H1 (cell line): ENCODE data around the gene SEMA3A. TPM values are rescaled to one million over a fixed set of nuclear protein-coding genes. Genes with fewer than 3 reads are reported as not detected.

Experiments used
- CTCF ChIA-PET: fragments of 300-600 bp; sonication (Branson Sonifier 250); formaldehyde crosslinking; loops from one replicate; lab custom pipeline; 2021; ENCODE audit not compliant: partially characterized antibody; lab: Charles Lee
- POLR2A ChIA-PET: fragments of 300-600 bp; sonication (Branson Sonifier 250); formaldehyde crosslinking; loops from one replicate; lab custom pipeline; 2021; ENCODE audit warnings: inconsistent platforms; ENCODE audit not compliant: partially characterized antibody; lab: Charles Lee
- DNase-seq, 2 experiments: peaks; one replicate each; pipeline versions ENCODE4 v3.0.0 to v3.0.0-alpha.2; 2010 to 2022; ENCODE audit warnings: low spot score in 2 of 2, low read depth in 1 of 2, mixed read lengths in 1 of 2
- FAIRE-seq: peaks from 2 replicates; lab custom pipeline; 2011; peaks lifted over from hg19 to GRCh38; lab: Jason Lieb, UNC
- H2AFZ ChIP-seq: 2 replicates; pipeline ENCODE4 v1.8.1; 2012; ENCODE audit warnings: low read length, inconsistent platforms
- H2AK5ac ChIP-seq: 2 replicates; pipeline ENCODE4 v1.6.1; 2013; ENCODE audit warnings: low read depth, low read length
- H2BK120ac ChIP-seq: replicated peaks from 2 replicates; pipeline ENCODE3; 2013; ENCODE audit warnings: low read depth, low read length, inconsistent platforms
- H2BK12ac ChIP-seq: 2 replicates; pipeline ENCODE4 v1.6.1; 2013; ENCODE audit warnings: low read depth, low read length
- H2BK15ac ChIP-seq: 2 replicates; pipeline ENCODE4 v1.6.1; 2013; ENCODE audit warnings: low read length
- H2BK20ac ChIP-seq: 2 replicates; pipeline ENCODE4 v1.6.1; 2013; ENCODE audit warnings: low read length
- H2BK5ac ChIP-seq: 2 replicates; pipeline ENCODE4 v1.6.1; 2013; ENCODE audit warnings: low read depth, low read length
- H3K14ac ChIP-seq: 2 replicates; pipeline ENCODE4 v1.6.1; 2013; ENCODE audit warnings: inconsistent platforms; ENCODE audit not compliant: insufficient read length
- H3K18ac ChIP-seq: 2 replicates; pipeline ENCODE4 v1.6.1; 2013; ENCODE audit warnings: low read length; ENCODE audit errors: extremely low read depth
- H3K23ac ChIP-seq: 2 replicates; pipeline ENCODE4 v1.6.1; 2013; ENCODE audit warnings: inconsistent platforms; ENCODE audit not compliant: insufficient read length
- H3K23me2 ChIP-seq: 2 replicates; pipeline ENCODE4 v1.6.1; 2013; ENCODE audit warnings: low read depth, low read length
- H3K27ac ChIP-seq: 2 replicates; pipeline ENCODE4 v1.6.1; 2011; ENCODE audit warnings: low read depth, low read length, inconsistent platforms
- H3K27me3 ChIP-seq, 4 experiments: replicated peaks in 1 of 4; 1 replicate in 1 of 4; 2 replicates in 3 of 4; pipeline versions ENCODE4 v1.6.1 to v1.8.1; 2011 to 2013; ENCODE audit warnings: low read length in 3 of 4, mild to moderate bottlenecking in 3 of 4, inconsistent platforms in 2 of 4, mixed read lengths in 2 of 4, moderate library complexity in 1 of 4; ENCODE audit not compliant: control insufficient read depth in 3 of 4, insufficient read depth in 3 of 4; ENCODE audit errors: extremely low read depth in 1 of 4
- H3K36me3 ChIP-seq, 4 experiments: 2 replicates each; pipeline versions ENCODE4 v1.6.1 to v1.8.1; 2011 to 2013; ENCODE audit warnings: mild to moderate bottlenecking in 4 of 4, low read length in 3 of 4, moderate library complexity in 2 of 4, control low read depth in 1 of 4, inconsistent platforms in 1 of 4; ENCODE audit not compliant: insufficient read depth in 4 of 4, control insufficient read depth in 2 of 4
- H3K4ac ChIP-seq: replicated peaks from 2 replicates; pipeline ENCODE3; 2013; ENCODE audit warnings: low read length, low read depth, mixed read lengths, inconsistent platforms; ENCODE audit not compliant: insufficient read length
- H3K4me1 ChIP-seq, 4 experiments: replicated peaks in 1 of 4; 1 replicate in 1 of 4; 2 replicates in 3 of 4; pipeline versions ENCODE4 v1.6.1 to v1.8.1; 2011 to 2013; ENCODE audit warnings: low read length in 3 of 4, inconsistent platforms in 2 of 4, mixed read lengths in 1 of 4; ENCODE audit not compliant: insufficient read depth in 4 of 4, control insufficient read depth in 3 of 4
- H3K4me2 ChIP-seq, 2 experiments: 2 replicates each; pipeline versions ENCODE4 v1.6.1 to v1.8.1; 2011 to 2013; ENCODE audit warnings: low read depth in 2 of 2, low read length in 2 of 2, control low read depth in 1 of 2, inconsistent platforms in 1 of 2, mild to moderate bottlenecking in 1 of 2; ENCODE audit not compliant: insufficient read depth in 1 of 2
- H3K4me3 ChIP-seq, 4 experiments: fragments of 200-600, 300-600 bp in 1 of 4; sonication (generic), shearing (Covaris generic), sonication (Bioruptor Twin) in 1 of 4; 2 replicates each; pipeline versions ENCODE4 v1.5.1 to v1.8.1; 2011 to 2016; ENCODE audit warnings: low read length in 4 of 4, low read depth in 3 of 4, control low read depth in 2 of 4, inconsistent platforms in 2 of 4, mild to moderate bottlenecking in 2 of 4, mixed read lengths in 1 of 4, moderate library complexity in 1 of 4; ENCODE audit not compliant: insufficient read depth in 2 of 4; ENCODE audit errors: extremely low read depth in 1 of 4
- H3K56ac ChIP-seq: replicated peaks from 2 replicates; pipeline ENCODE3; 2013; ENCODE audit warnings: low read depth, mild to moderate bottlenecking, mixed read lengths, low read length, inconsistent platforms; ENCODE audit not compliant: insufficient read length
- H3K79me1 ChIP-seq: 2 replicates; pipeline ENCODE4 v1.6.1; 2013; ENCODE audit warnings: low read depth, low read length, control low read depth
- H3K79me2 ChIP-seq, 2 experiments: 2 replicates each; pipeline versions ENCODE4 v1.6.1 to v1.8.1; 2012 to 2013; ENCODE audit warnings: low read length in 2 of 2, mild to moderate bottlenecking in 2 of 2, inconsistent platforms in 1 of 2; ENCODE audit not compliant: insufficient read depth in 2 of 2, control insufficient read depth in 1 of 2
- H3K9ac ChIP-seq, 4 experiments: replicated peaks in 1 of 4; 1 replicate in 1 of 4; 2 replicates in 3 of 4; pipeline versions ENCODE4 v1.6.1 to v1.8.1; 2011 to 2013; ENCODE audit warnings: low read depth in 3 of 4, low read length in 3 of 4, control low read depth in 2 of 4, mild to moderate bottlenecking in 2 of 4, moderate library complexity in 2 of 4, inconsistent platforms in 1 of 4; ENCODE audit errors: extremely low read depth in 1 of 4
- H3K9me3 ChIP-seq, 2 experiments: 2 replicates each; pipeline versions ENCODE4 v1.6.1 to v1.8.1; 2012 to 2013; ENCODE audit warnings: mild to moderate bottlenecking in 2 of 2, moderate library complexity in 2 of 2, control low read depth in 1 of 2, inconsistent platforms in 1 of 2, low read depth in 1 of 2, low read length in 1 of 2, mixed read lengths in 1 of 2; ENCODE audit not compliant: insufficient read depth in 2 of 2
- H4K20me1 ChIP-seq, 2 experiments: replicated peaks in 1 of 2; 2 replicates each; pipeline versions ENCODE3 to v1.8.1; 2011 to 2013; ENCODE audit warnings: inconsistent platforms in 2 of 2, low read length in 2 of 2, mild to moderate bottlenecking in 1 of 2; ENCODE audit not compliant: insufficient read depth in 2 of 2, control insufficient read depth in 1 of 2
- H4K5ac ChIP-seq: 2 replicates; pipeline ENCODE4 v1.6.1; 2013; ENCODE audit warnings: low read length, low read depth, mixed read lengths, inconsistent platforms; ENCODE audit not compliant: insufficient read length
- H4K8ac ChIP-seq: 2 replicates; pipeline ENCODE4 v1.8.0; 2013; ENCODE audit warnings: mild to moderate bottlenecking, moderate library complexity, low read length, inconsistent platforms; ENCODE audit not compliant: insufficient read depth; ENCODE audit errors: extremely low read depth
- H4K91ac ChIP-seq: replicated peaks from 2 replicates; pipeline ENCODE3; 2013; ENCODE audit warnings: low read length, mixed read lengths, inconsistent platforms; ENCODE audit not compliant: insufficient read length
- BCL11A ChIP-seq, 2 experiments: IDR thresholded peaks; one replicate each; pipeline ENCODE4 v1.6.1; 2011; ENCODE audit warnings: low read depth in 2 of 2, low read length in 2 of 2, mild to moderate bottlenecking in 2 of 2
- CEBPB ChIP-seq: IDR thresholded peaks from 2 replicates; pipeline ENCODE4 v1.6.1; 2012; ENCODE audit warnings: low read depth, low read length
- CHD2 ChIP-seq: IDR thresholded peaks from 2 replicates; pipeline ENCODE4 v1.6.1; 2012; ENCODE audit warnings: low read length, improper control_type of control experiment
- MAFK ChIP-seq: IDR thresholded peaks from 2 replicates; pipeline ENCODE4 v1.6.1; 2012; ENCODE audit warnings: low read depth, mild to moderate bottlenecking, improper control_type of control experiment, low read length
- RFX5 ChIP-seq: IDR thresholded peaks from 2 replicates; pipeline ENCODE4 v1.6.1; 2011; ENCODE audit warnings: low read depth, low read length, improper control_type of control experiment, borderline replicate concordance
- RNF2 ChIP-seq: fragments of 200-900, 300-1000 bp; sonication (generic); IDR thresholded peaks from 2 replicates; pipeline ENCODE4 v1.7.1; 2016; ENCODE audit warnings: borderline replicate concordance, low read depth, mild to moderate bottlenecking, antibody characterized with exemption, low read length; ENCODE audit not compliant: poor library complexity, severe bottlenecking; ENCODE audit errors: missing control alignments
- SP1 ChIP-seq: IDR thresholded peaks from 2 replicates; pipeline ENCODE4 v1.6.1; 2011; ENCODE audit warnings: low read depth, low read length
- TAF7 ChIP-seq: optimal IDR thresholded peaks from 2 replicates; pipeline ENCODE3; 2011; ENCODE audit warnings: low read depth, mild to moderate bottlenecking, inconsistent platforms, low read length, moderate library complexity, borderline replicate concordance
- WGBS, 2 experiments: shearing (Covaris generic) in 1 of 2; methylation state at CpG; one replicate each; pipeline versions ENCODE4 v1.1.6 to v1.1.7; 2013 to 2015; ENCODE audit warnings: low lambda C conversion rate in 2 of 2, mixed read lengths in 2 of 2, inconsistent platforms in 1 of 2, low coverage in 1 of 2, missing lambda C conversion rate in 1 of 2; ENCODE audit not compliant: insufficient replicate concordance in 2 of 2, insufficient coverage in 1 of 2, insufficient read length in 1 of 2; ENCODE audit errors: extremely low coverage in 1 of 2, missing lambda C conversion rate in 1 of 2; 5-methylcytosine and 5-hydroxymethylcytosine counted together
- polyA plus RNA-seq, 7 experiments: library from polyadenylated mRNA; depleted of rRNA in 3 of 7; stranded (reverse) in 5 of 7; unstranded in 2 of 7; fragments of >200 nt in 5 of 7; fragments of 200-250 nt in 2 of 7; gene quantifications; 1 replicate in 5 of 7; 2 replicates in 1 of 7; 4 replicates in 1 of 7; pipeline versions ENCODE4 v1.2.1 to v1.2.3, GENCODE V29; 2011 to 2013; ENCODE audit warnings: missing spikeins in 2 of 7, mixed read lengths in 2 of 7
- total RNA-seq: library from RNA; stranded (reverse); fragmentation: NEBNext Ultra II Directional; extraction: Animal tissue kit (Norgen Biotek cat#: 25700); gene quantifications from 2 replicates; pipeline ENCODE4 v1.2.1, GENCODE V29; 2021

The SEMA3A gene
- total and polyA plus RNA-seq, 2 of the 8 experiments (the other 6 are each of a cell fraction or from before 2014, with no cell fraction given): 8.1 to 45.9 TPM

GRCh38 chr7:84224505-84224904 is 29.9 kb upstream of the SEMA3A start:
- Histone ChIP-seq H2BK15ac (no peak overlapping the region), H3K4me3 (no peak overlapping the region), H2AK5ac (no peak overlapping the region), H4K91ac (no peak overlapping the region), H2BK5ac (no peak overlapping the region), H2BK120ac (no peak overlapping the region), H4K20me1 (no peaks in the 10 kb centered on the region), H2AFZ (no peak overlapping the region), H3K4me2 (no peak overlapping the region), H3K9me3 (0 out of 4 replicates have a peak, but pooled peaks cover 2 to 3% of the 10 kb centered on the region in 2 experiments), H3K14ac (no peak overlapping the region), H4K5ac (no peak overlapping the region), H3K23ac (no peak overlapping the region), H3K56ac (no peak overlapping the region), H3K18ac (no peak overlapping the region), H3K4ac (no peak overlapping the region), H3K27me3 (no peaks in the 10 kb centered on the region), H3K79me1 (no peaks in the 10 kb centered on the region), H3K4me1 (peaks cover 0 to 7% (median 3%) of the 10 kb centered on the region in 4 experiments; a peak in 4 of 7 replicates), H2BK20ac (no peak overlapping the region), H3K9ac (no peak overlapping the region), H4K8ac (no peak overlapping the region), H3K79me2 (no peaks in the 10 kb centered on the region), H2BK12ac (no peak overlapping the region), H3K27ac (no peak overlapping the region), H3K36me3 (peaks cover 0 to 5% (median 0%) of the 10 kb centered on the region in 4 experiments; a peak in 2 of 8 replicates), H3K23me2 (peaks cover 5% of the 10 kb centered on the region; the same call in 1 of the 2 replicates)
- POLR2A ChIA-PET: no interaction called here
- 97% methylated on average over 2 of the region's 2 CpGs; no CpG with 5 or more reads in 1 of the 2 experiments for WGBS, 2 experiments
- CTCF ChIA-PET: no interaction called here
- DNase-seq (no peak), FAIRE-seq (no peak)
- TF ChIP-seq CHD2 (no peak), TAF7 (no peak), SP1 (no peak), BCL11A (IDR thresholded peaks at IDR 0.05; ENCODE audit: low read depth in 2 of 2, low read length in 2 of 2) (no peak), MAFK (no peak), CEBPB (no peak), RNF2 (no peak), RFX5 (no peak)
